Left lobe of liver (tissue), 2 donors: ENCODE data around the gene TNPO1. TPM values are rescaled to one million over a fixed set of nuclear protein-coding genes. Genes with fewer than 3 reads are reported as not detected.
A peak's percentile ranks its signal among the peaks of the same experiment; 100 is the strongest.

Source experiments
- ATAC-seq: fragments of 200-7000 bp; cut with Tn5 transposase; one replicate; pipeline ENCODE4 v1.9.1; 2020; ENCODE audit warnings: mild to moderate bottlenecking, moderate library complexity
- DNase-seq: peaks from one replicate; pipeline ENCODE4 v3.0.0-alpha.2; 2020; ENCODE audit warnings: low spot score
- total RNA-seq: library from RNA; stranded (reverse); gene quantifications from one replicate; pipeline ENCODE4 v1.2.1, GENCODE V29; 2021
- donor health status: DM: no; HTN: no; CAD: no; lungs with moderate emphysema.
- donor health status: DM: no; HTN: yes; CAD: no.

Gene TNPO1
- total RNA-seq, 1 donor from 2014 or later, result 27.2 TPM

DNA sequence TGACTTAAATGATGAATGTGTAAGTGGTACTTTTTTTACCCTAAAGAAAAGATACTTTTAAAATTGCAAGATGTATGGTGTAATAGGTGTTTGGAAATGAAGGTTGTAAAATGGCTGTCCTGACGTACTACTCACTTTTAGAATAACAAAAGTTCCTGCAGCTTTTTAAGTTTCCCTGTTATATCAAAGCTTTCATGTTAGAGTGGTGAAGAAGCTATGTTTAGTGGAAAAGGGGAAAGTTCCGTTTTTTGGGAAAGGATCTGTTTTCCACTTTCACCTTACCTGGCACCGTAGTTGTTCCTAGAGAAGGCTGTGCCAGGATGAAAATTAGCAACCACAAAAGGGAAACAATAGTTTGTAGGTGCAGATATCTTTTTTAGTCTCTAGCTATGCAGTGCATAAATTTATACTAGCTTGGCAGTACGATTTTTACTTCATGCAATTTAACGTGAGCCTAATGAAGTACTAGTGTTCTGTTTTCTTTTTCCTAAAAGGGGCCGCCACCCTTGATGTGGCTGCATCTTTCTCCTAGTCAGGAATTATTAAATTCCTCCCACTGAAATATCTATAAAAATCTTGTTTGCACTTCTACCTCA, 1.3 kb downstream of the TNPO1 start:
- DNase-seq, result no peak

DNA sequence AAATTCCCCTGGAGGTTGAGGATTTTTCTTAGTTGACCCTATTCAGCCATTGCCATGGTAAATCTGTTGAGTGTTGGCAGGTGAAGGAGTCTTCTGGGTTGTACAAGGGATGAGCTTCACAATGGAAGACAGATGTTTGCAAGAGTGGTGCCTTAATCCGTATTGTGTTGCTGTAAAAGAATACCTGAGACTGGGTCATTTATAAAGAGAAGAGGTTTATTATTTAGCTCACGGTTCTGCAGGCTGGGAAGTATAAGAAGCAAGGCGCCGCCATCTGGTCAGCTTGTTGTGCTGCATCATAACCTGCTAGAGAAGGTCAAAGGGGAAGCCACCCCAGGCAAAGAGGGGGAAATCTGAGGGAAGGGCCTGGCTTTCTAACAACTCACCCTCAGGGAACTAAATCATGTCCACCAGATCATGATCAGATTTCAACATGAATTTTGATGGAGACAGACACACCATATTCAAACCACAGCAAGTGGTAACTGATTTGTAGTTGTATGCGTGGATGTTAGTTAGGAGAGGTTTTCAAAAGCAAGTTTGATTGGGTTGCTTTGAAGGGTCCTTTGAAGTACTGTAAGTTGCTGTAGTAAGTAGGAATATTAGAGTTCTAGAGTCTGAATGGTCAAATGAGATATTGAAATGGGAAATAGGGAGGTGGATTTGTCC, 2.5 kb downstream of the TNPO1 start:
- ATAC-seq (no peak), DNase-seq (peak; percentile 55)

More for the DNA sequence above, 1.3 kb downstream of the TNPO1 start:
- no peak for ATAC-seq

DNA sequence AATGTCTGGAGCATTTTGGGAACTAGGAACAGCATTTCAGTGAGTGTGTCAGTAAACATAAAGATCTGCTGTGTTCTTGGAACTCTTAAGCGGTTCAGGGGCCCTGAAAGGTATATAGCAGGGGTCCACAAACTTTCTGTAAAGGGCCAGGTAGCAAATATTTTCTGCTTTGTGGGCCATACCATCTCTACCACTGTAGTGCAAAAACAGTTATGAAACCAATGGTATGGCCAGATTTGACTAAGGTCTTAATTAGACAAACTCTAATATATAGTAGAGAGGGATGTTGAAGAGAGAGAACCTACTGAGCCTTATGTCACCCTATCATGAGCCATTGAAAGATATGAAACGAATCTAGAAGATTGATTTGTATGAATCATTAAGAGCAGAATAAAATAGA, 5.3 kb downstream of the TNPO1 start:
- no peak for DNase-seq
- ATAC-seq, result no peak

DNA sequence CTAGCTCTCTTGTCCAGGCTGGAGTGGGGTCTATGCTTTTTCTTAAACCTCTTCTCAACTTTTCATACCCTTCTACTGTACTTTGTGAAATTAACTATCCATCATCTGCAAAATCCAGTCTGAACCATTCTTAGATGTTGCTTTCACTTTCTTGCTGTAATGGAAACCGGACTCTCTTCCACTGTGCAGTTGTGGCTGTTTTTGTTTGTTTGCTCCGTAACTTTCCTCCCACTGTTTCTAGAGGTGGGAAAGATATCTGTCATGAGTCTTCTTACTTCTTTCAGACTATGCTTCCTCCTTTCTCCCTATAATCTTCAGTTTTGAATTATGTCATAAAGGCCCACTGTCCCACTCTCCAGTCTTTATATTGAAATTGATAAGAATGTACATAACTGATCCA, 6.5 kb downstream of the TNPO1 start:
- DNase-seq, result no peak
- ATAC-seq, result no peak

DNA sequence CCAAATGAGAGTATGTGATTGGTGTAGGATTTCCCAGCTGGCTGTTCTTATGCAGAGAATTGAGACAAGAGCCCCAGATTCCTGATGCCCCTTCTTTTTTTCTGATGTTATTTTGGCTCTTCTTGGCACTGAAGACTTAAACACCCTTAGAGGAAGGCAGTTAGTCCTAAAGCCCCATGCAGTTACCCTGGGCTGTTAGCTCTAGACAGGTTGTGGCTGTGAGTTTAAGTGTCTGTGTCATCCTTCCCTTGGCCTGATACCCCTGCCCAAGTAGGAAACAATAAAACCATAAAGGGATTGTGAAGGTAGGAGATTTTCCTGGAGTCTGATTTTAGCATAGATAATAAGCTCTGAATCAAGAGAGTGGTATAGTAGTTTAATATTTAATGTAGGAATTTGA, 13.2 kb downstream of the TNPO1 start:
- DNase-seq, result no peak
- ATAC-seq, result no peak

DNA sequence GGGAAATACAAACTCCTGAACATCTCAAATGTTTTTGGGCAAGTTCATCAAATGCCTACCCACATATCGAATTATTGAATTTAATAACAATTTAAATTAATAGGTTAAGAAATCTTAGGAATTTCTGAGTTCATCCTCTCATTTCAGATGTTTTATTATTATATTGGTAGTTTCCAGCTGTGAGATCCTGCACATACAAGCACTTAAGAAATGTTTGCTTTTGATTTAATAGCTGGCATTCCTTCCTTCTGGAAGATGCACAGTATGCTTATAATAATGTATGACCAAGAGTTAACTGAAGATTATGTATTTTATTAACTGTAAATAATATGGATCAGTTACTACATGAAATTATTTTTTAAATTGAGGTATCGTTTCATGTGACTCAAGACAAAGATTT, 13.9 kb downstream of the TNPO1 start:
- DNase-seq, result no peak
- ATAC-seq, result no peak

DNA sequence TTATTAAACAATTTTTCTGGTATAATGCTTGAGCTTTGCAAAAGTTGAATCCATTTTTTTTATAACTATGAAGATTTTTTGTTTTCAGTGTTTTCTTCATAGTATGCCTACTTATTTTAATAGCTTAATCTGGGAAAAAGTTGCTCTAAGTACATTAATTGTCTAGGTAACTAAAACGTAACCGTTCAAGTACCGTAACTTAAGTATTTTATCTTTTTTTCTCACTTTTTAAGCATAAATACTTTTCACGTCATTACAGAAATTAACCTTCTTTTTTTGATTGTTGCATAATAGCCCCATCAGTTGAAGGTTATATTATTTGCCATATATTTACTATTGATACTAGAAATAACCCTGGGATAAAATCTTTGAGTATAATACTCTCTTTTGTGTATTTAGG, 15.2 kb downstream of the TNPO1 start:
- ATAC-seq (no peak), DNase-seq (no peak)

DNA sequence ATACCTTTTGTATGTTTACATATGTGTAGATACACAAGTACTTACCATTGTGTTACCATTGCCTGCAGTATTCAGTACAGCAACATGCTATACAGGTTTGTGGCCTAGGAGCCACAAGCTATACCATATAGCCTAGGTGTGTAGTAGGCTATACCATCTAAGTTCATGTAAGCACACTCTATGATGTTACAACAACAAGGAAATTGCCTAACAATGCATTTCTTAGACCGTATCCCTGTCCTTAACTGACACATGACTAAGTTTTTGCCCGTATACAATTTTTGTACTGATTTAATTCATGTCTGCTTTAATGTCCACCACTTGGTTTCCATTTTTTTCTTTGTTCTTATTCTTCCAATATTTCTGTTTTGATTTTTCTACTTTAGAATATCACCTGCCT, 18.5 kb downstream of the TNPO1 start:
- ATAC-seq, result no peak
- no peak for DNase-seq

DNA sequence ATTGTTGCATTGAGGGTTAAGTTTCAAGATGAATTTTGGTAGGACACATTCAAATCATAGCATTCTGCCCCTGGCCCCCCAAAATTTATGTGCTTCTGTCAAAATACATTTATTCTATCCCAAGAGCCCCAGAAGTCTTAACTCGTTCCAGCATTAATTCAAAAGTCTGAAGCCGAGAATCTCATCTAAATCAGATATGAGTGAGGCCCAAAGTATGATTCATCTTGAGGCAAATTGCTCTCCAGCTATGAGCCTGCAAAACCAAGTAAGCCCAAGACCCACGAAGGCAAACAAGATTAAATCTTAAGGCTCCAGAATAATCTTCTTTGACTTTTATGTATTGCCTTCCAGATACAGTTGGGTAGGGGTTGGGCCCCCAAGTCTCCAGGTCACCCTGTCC, 19.2 kb downstream of the TNPO1 start:
- no peak for DNase-seq
- ATAC-seq, result no peak

DNA sequence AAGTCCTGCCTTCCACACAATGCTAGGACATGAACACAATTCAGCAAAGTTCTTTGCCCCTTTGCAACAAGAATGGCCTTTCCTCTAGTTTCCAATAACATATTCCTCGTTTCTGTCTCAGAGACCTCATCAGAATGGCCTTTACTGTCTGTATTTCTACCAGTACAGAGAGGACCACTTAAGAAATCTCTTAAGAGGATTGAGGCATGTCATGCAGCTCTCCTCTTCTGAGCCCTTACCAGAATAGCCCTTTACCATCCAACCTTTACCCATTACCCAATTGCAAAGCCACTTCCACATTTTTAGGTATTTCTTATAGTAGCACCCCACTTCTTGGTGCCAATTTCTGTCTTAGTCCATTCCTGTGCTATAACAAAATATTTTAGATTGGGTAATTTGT, 20.3 kb downstream of the TNPO1 start:
- DNase-seq (no peak), ATAC-seq (peak; percentile 39)

DNA sequence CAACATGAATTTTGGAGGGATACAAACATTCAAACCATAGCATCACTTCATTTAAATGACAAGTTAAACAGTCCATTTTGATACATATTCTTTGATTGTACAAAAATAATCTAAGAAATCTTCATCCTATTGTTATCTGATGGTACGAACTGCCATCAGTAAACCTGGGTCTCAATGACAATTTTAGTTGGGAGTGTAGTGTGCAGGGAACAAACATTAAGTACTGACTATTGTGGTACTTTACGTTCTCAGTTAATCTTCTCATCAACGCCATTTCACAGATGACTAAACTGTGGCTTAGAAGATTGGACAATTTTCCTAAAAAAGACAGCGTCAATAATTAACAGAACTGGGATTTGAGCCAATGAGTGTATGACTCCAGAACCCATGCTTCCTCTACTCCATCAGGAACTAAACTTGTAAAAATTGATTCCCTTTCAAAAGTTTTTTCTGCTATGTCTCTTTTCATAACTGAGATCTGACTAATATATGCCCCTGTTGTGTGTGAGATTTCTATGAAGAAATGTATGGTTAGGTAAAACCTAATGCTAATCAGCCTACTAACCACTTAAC, 21.1 kb downstream of the TNPO1 start:
- peak; percentile 80 for ATAC-seq
- DNase-seq, result no peak

DNA sequence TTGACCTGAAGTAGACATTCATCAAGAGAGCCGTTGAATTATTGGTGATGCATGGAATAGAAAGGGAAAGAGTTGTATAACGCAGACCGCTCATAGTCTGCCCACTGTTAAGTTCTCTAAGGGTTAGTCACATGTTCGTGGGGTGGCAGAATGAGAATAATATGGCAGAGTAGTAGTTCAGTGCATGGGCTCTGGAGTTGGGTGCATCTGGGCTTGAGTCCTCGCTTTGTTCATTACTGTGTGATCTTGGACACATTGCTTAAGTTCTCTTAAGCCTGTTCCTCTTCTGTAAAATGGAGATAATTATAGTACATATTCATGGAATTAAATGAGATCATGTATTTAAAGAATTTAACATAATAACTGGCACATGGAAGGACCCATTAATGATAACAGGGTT, 23.6 kb downstream of the TNPO1 start:
- ATAC-seq, result no peak
- DNase-seq, result no peak

DNA sequence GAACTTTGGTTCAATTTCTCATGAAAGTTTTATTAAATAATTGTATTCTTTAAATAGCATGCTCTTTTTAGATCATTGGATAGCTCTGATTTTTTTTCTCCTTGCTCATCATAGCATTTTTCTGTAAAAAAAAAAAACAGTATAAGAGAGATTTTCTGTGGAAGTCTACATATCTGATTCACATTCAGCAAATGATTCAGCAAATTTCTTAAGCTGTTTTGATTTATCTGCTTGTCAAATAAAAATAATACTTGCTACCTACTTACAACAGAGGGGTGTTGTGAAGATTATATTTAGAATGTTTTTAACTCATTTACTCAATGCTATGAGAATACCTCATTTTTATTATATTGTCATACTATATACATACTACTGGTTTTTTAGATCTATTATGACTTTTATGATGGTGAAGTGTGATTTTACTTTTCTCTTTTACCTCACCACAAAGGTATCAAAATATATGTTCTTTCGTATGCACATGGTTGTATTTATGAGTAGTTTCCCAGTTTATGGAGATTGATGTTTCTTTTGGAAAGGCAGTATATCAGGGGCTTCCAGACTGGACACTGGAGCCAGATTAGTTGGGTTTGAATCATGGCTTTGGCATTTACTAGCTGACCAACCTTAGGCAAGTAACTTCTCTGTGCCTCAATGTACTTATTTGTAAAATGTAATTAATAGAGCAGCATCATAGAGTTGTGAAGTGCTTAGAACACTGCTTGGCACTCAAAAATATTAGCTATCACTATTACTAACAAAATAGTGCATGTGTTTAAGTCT, 25.5 kb downstream of the TNPO1 start:
- no peak for ATAC-seq
- no peak for DNase-seq

DNA sequence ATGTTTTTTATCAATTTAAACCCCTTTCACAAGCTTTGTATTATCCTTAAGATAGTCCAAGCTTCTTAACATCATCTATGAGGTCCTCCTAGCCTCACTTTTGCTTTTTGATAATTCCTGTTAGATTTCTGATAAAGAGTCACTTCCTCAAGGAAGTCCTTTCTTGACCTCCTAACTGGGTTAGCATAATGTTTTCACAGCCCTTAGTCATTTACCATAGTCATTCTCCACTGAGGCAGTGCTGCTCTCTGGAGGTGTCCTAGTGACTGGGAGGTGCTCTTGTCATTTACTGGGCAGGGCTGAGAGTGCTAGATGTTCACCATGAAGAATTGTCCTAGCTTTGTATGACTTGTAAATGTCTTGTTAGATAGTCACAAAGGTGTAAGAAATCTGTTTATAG, 26.4 kb downstream of the TNPO1 start:
- DNase-seq (no peak), ATAC-seq (no peak)

DNA sequence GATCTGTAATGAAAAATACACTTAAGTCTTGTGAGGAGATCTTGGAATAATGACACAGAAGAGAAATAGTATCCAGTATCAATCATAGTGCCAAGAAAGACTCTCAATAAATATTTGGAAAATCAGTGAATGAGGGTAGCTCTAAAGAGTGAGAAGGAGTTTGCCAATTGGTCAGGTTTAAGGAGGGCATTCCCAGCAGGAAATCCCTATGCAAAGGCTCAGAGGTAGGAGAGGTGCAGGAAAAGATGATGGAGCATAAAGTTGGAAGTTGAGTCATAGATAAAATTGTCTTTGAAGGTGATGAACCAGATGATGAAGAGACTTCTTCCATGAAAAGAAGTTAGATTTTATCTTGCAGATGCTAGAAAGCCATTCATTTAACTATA, 27.8 kb downstream of the TNPO1 start:
- DNase-seq, result no peak
- no peak for ATAC-seq

DNA sequence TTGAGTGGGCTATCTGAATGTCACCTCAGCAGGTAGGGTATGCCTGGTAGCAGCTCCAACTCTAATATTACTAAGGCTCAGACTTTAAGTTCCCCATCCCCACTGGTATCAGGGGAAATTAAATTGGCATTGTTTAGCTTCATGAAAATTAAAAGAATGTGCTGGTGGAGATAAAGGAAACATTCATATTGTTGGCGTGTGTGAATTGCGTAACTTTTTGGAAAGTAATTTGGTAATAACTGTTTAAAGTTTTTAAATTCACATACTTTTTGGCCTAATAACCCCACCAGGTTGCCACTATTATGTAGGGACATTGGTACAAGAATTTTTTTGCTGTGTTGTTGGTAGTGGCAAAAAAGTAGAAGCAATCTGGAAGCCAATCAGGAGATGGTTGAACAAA, 29.4 kb downstream of the TNPO1 start:
- ATAC-seq (no peak), DNase-seq (no peak)

DNA sequence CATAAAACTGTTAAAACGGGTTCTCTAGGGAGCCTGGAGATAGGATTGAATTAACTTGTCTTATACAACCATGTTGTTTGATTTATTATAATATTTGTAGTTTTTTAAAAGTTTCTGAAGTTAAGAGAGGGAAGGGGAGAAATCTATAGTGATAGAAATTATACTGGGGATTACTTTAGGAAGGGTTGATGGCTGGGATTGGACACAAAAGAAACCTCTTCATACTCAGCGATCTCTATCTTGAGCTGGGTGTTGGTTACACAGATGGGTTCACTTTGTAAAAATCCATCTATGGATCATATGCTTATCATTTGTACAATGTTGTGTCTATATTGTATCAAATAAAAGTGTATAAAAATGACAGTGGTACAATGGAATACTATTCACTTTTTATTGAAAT, 30.0 kb downstream of the TNPO1 start:
- no peak for DNase-seq
- ATAC-seq, result no peak

DNA sequence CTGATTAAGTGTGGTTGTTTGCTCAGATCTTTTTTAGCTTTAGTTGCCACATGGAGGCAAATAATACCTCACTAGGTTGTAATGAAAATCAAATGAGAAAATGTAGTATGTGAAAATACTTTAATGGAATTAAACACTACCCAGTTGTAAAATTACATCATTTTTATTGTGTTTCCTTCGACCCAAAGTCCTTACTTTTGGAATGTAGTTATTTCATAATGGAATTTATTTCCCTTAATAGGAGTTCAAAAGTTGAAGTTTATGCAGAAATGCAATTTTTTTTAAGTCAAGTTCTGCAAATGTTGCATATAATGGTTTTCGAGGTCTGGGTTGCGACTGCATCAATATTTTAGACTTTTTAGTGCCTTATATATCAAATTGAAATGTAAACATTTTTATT, 31.0 kb downstream of the TNPO1 start:
- no peak for DNase-seq

DNA sequence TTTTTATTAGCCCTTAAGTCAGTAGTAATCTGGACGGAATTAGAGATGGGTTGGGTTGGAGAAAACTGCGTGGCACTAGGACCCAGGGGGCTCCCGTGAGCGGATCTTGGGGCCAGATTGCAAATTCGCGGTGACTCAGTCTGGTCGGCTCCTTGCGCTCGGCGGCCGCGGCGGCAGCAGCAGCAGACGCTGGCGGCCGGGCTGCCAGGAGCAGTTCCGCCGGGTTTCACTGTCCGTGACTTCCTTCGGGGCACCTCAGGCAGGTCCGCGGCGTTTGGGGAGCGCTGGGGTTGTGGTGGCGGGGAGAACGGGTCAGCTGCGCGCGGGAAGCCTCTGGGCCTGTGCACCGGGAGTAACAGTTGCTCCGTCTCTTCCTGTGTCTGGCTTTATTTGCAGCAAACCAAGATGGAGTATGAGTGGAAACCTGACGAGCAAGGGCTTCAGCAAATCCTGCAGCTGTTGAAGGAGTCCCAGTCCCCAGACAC, 31.6 kb downstream of the TNPO1 start:
- ATAC-seq (peak; percentile 95), DNase-seq (peak; percentile 94)

More for the DNA sequence above, 31.0 kb downstream of the TNPO1 start:
- no peak for ATAC-seq

DNA sequence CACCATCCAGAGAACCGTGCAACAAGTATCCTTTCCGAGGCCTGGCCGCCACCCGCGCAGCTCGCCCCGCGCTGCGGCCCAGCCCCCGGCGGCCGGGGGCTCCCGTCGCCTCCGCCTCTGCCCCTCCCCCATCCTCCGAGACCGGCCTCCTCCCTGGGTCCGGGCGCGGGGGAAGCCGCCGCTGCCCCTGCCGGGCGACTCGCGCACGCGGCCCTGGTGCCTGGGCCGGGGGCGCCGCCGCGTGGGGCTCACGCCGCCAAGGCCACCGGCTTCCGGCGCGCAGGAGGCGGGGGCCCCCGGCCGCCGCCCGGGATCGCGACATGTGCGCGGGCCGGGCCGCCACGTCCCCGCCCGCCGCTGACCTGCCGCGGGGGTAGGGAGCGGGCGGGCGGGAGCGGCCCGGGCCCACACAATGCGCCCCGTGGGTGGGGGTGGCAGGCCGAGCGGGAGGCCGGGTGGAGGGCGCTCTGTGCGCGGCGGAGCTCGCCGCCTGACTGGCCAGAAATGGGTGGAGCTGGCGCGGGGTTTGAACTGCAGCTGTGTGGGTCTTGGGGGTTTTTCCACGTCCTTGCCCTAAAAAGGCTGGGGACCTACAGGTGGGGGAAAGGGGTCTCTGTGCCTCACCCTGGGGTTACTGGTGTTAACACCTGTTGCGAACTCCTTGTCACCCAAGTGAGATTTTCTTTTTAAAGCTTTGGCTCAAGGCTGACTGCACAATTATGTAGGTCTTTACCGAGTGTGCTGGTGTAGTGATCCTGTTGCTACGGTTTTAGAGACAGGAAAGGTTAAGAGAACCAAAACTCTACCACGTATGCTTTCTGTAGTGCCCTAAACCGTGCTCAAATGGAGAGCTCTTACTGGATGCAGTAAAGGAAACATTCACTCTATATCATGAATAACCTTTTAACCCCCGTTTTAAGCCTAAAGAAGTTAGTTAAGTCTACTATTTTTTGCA, 32.3 kb downstream of the TNPO1 start:
- ATAC-seq (peak; percentile 73), DNase-seq (peak; percentile 71)

DNA sequence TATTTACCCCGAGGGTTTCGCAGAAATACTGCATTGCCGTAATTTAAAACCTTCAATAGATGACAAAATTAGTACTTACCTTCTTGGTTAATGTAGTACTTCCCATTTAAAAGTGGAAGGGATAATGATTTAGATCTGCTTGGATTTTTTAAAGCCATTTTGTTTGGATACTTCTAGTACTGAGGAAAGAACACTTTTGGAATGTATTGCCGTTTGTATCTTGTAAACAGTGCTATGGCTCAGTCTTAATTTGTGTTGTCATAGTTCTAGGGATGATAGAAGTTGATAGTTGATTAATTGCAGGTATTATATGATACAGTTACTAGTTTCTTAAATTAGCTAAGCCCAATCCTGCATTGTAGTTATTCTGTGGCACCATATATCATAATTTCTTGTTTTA, 33.1 kb downstream of the TNPO1 start:
- ATAC-seq (no peak), DNase-seq (no peak)
